ENCODE measurements around the gene CMPK2. TPM values are rescaled to one million over a fixed set of nuclear protein-coding genes. Genes with fewer than 3 reads are reported as not detected.

Gene CMPK2
- total and polyA plus RNA-seq, 2 experiments from 2014 or later: 4.1 to 5.4 TPM

DNA sequence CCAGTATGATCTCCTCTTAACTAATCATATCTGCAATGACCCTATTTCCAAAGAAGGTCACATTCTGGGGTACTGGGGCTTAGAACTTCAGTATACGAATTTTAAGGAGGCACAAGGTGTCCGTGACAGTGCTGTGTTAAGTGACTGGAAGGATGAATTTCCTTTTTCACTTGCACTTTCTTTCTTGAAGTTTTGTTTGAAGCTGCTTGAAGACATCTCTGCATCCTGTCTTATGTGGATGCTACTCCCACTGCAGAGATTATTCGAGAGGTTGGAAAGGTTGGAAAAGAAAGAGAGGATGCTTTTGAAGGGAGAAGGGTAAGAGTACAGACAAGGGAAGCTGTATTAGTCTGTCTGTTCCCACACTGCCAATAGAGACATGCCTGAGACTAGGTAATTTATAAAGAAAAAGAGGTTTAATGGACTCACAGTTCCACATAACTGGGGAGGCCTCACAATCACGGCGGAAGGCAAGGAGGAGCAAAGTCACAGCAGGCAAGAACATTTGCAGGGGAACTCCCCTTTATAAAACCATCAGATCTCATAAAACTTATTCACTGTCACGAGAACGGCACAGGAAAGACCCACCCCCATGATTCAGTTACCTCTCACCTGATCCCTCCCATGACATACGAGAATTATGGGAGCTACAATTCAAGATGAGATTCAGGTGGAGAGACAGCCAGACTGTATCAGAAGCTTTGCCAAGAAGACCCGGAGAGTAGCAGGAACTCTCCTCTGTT lies 47.9 kb upstream of the CMPK2 start:
- no peaks in the 10 kb centered on the region for H3K9me2 ChIP-seq (replicated peaks; ENCODE audit: insufficient read depth)
- no peak overlapping the region for H3K27ac ChIP-seq
- peaks cover 6% of the 10 kb centered on the region for H3K27me3 ChIP-seq
- H3K79me2 ChIP-seq: peaks cover 3% of the 10 kb centered on the region
- no peak for DNase-seq (ENCODE audit: low spot score)
- TF ChIP-seq EZH2phosphoT487 (IDR thresholded peaks at IDR 0.05; ENCODE audit: low read depth, severe bottlenecking, unreplicated experiment): no peak
- no peak for TF ChIP-seq EZH2 (IDR thresholded peaks at IDR 0.05; ENCODE audit: borderline replicate concordance)
- no peak for TF ChIP-seq CTCF (IDR thresholded peaks at IDR 0.05; ENCODE audit: poor library complexity)
- WGBS (ENCODE audit: low lambda C conversion rate, missing lambda C conversion rate): 82% methylated on average over 9 of the region's 9 CpGs
- no peak overlapping the region for H3K4me3 ChIP-seq
- H3K4me2 ChIP-seq: no peak overlapping the region
- no peaks in the 10 kb centered on the region for H3K36me3 ChIP-seq (replicated peaks; ENCODE audit: insufficient read depth, low read depth)
- H4K20me1 ChIP-seq (ENCODE audit: insufficient read depth, poor library complexity, severe bottlenecking): no peaks in the 10 kb centered on the region
- H3K4me1 ChIP-seq (ENCODE audit: insufficient read depth): no peaks in the 10 kb centered on the region
- H2AFZ ChIP-seq: no peak overlapping the region
- H3K9me3 ChIP-seq (ENCODE audit: low read depth): no peaks in the 10 kb centered on the region

GRCh38 chr2:6911721-6912120 lies 46.0 kb upstream of the CMPK2 start:
- Histone ChIP-seq H3K9me2 (replicated peaks; ENCODE audit: insufficient read depth) (no peaks in the 10 kb centered on the region), H3K4me1 (ENCODE audit: insufficient read depth) (no peaks in the 10 kb centered on the region), H3K79me2 (no peaks in the 10 kb centered on the region), H4K20me1 (ENCODE audit: insufficient read depth, poor library complexity, severe bottlenecking) (no peaks in the 10 kb centered on the region), H3K36me3 (replicated peaks; ENCODE audit: insufficient read depth, low read depth) (no peaks in the 10 kb centered on the region), H3K4me3 (no peak overlapping the region), H3K9me3 (ENCODE audit: low read depth) (no peaks in the 10 kb centered on the region), H3K27me3 (peaks cover 6% of the 10 kb centered on the region), H3K27ac (no peak overlapping the region), H3K4me2 (no peak overlapping the region), H2AFZ (no peak overlapping the region)
- no peak for DNase-seq (ENCODE audit: low spot score)
- no peak for TF ChIP-seq CTCF (IDR thresholded peaks at IDR 0.05; ENCODE audit: poor library complexity)
- TF ChIP-seq EZH2 (IDR thresholded peaks at IDR 0.05; ENCODE audit: borderline replicate concordance): no peak
- TF ChIP-seq EZH2phosphoT487 (IDR thresholded peaks at IDR 0.05; ENCODE audit: low read depth, severe bottlenecking, unreplicated experiment): no peak

- WGBS (ENCODE audit: low lambda C conversion rate, missing lambda C conversion rate): 87% methylated on average over 8 of the region's 8 CpGs
- Histone ChIP-seq H3K4me3 (no peak overlapping the region), H2AFZ (no peak overlapping the region), H3K9me3 (ENCODE audit: low read depth) (no peaks in the 10 kb centered on the region), H3K27ac (no peak overlapping the region), H3K9me2 (replicated peaks; ENCODE audit: insufficient read depth) (no peaks in the 10 kb centered on the region), H3K36me3 (replicated peaks; ENCODE audit: insufficient read depth, low read depth) (no peaks in the 10 kb centered on the region), H4K20me1 (ENCODE audit: insufficient read depth, poor library complexity, severe bottlenecking) (no peaks in the 10 kb centered on the region), H3K27me3 (peaks cover 6% of the 10 kb centered on the region), H3K4me1 (ENCODE audit: insufficient read depth) (no peaks in the 10 kb centered on the region), H3K79me2 (no peaks in the 10 kb centered on the region), H3K4me2 (no peak overlapping the region)
- DNase-seq (ENCODE audit: low spot score): no peak
- no peak for TF ChIP-seq EZH2 (IDR thresholded peaks at IDR 0.05; ENCODE audit: borderline replicate concordance)
- no peak for TF ChIP-seq EZH2phosphoT487 (IDR thresholded peaks at IDR 0.05; ENCODE audit: low read depth, severe bottlenecking, unreplicated experiment)
- TF ChIP-seq CTCF (IDR thresholded peaks at IDR 0.05; ENCODE audit: poor library complexity): no peak
Measured at GRCh38 chr2:6909431-6910385, 44.0 kb upstream of the CMPK2 start.
